A549 treated with CpdA at 1 μM for 4 hours (cell line): ENCODE measurements around the gene C3orf62. TPM values are rescaled to one million over a fixed set of nuclear protein-coding genes. Genes with fewer than 3 reads are reported as not detected.

ENCODE experiments used
- total RNA-seq: library from RNA; stranded (reverse); fragments of 200-300 nt; extraction: Qiagen RNA extraction; gene quantifications from 5 replicates; pipeline ENCODE4 v1.2.3, GENCODE V29; 2022; ENCODE audit warnings: low read depth

The C3orf62 gene
- total RNA-seq = 1.8 to 2.6 TPM (median 2.3 TPM) in 5 replicates

DNA sequence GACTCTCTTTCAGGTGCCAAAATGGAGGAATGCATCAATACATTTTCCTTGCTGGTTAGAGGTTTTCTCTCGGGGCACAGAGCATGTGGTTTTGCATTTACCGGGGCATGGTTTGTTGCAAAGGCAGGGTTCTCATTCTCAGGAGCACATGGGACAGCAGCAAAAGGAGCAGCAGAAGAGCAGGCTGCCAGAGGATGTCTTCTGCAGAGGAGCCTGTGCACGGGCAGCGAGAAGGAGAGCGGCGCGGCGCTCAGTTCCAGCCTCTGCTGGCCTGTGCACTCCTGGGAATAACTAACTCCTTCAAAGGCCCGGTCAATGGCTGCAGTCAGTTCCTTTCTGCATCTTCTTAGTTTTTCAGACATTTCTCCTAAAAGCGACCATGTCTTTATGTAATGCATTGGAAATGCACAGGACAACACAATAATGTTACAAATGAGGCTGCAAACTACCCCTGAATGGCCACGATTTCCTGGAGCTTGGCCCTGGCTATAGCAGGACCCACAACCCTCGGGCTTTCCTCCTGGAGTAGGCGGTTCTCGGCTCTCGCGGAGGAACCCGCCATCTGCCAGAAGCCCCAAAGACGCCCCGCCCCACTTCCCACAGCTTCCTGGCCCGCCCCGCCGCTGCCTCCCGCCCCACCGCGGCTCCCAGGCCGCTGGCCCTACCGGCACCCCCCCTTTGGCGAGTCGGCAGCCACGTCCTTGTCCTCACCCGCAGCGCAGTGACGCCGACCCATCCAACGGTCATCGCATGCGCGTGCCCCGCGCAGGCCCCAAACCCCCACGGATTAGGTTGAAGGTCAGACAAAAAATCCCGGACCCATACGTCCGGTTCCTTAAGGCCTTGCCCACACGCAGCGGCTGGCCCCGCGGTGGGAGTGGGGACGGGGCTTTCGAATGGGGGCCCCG lies at the start of gene C3orf62:
Gene C3orf62, minus strand, starts transcription at position 758 of the 908 bp plus-strand sequence. Its CDS starts 360 bp downstream, at position 398.

Other genes starting within 250 kb of the C3orf62 start
- gene IMPDH2, start 247.8 kb downstream of the C3orf62 start, total RNA-seq = 154 to 174 TPM (median 168 TPM) in 5 replicates
- 37.3 to 42.6 TPM (median 38.8 TPM) in 5 replicates for gene QRICH1, start 183.2 kb downstream of the C3orf62 start, total RNA-seq
- gene QARS1, start 172.5 kb downstream of the C3orf62 start, total RNA-seq = 124 to 161 TPM (median 149 TPM) in 5 replicates
- 20.0 to 26.9 TPM (median 23.7 TPM) in 5 replicates for gene USP19, start 156.4 kb downstream of the C3orf62 start, total RNA-seq
- 75.5 to 100.0 TPM (median 84.8 TPM) in 5 replicates for gene LAMB2, start 144.2 kb downstream of the C3orf62 start, total RNA-seq
- gene CCDC71, start 110.9 kb downstream of the C3orf62 start, total RNA-seq = 10.1 to 17.1 TPM (median 13.0 TPM) in 5 replicates
- gene KLHDC8B, start 105.6 kb downstream of the C3orf62 start, total RNA-seq = 4.1 to 5.5 TPM (median 4.5 TPM) in 5 replicates
- 11.3 to 14.8 TPM (median 13.9 TPM) in 5 replicates for gene USP4, start 62.8 kb upstream of the C3orf62 start, total RNA-seq
- 244 to 303 TPM (median 289 TPM) in 5 replicates for gene GPX1, start 81.1 kb upstream of the C3orf62 start, total RNA-seq
- gene RHOA, start 134.7 kb upstream of the C3orf62 start, total RNA-seq = 452 to 563 TPM (median 466 TPM) in 5 replicates
- gene TCTA, start 135.2 kb upstream of the C3orf62 start, total RNA-seq = 21.6 to 24.1 TPM (median 23.2 TPM) in 5 replicates
- 0.09 to 0.38 TPM (median 0.35 TPM) in 4 of 5 replicates, not detected in the other for gene AMT, start 145.2 kb upstream of the C3orf62 start, total RNA-seq
- 5.5 to 7.2 TPM (median 6.0 TPM) in 5 replicates for gene NICN1, start 152.1 kb upstream of the C3orf62 start, total RNA-seq
- 43.2 to 58.1 TPM (median 53.4 TPM) in 5 replicates for gene DAG1, start 193.0 kb upstream of the C3orf62 start, total RNA-seq